IMR-90 (cell line): ENCODE results near the gene TENT5A.

Source experiments
- BHLHE40 ChIP-seq: fragments of 150-350 bp; IDR thresholded peaks from 2 replicates; pipeline ENCODE4 v1.6.1; 2016; ENCODE audit warnings: mild to moderate bottlenecking, low read depth, low read length
- CEBPB ChIP-seq: IDR thresholded peaks from 2 replicates; pipeline ENCODE4 v1.6.1; 2012; ENCODE audit warnings: low read depth, low read length, improper control_type of control experiment
- CHD1 ChIP-seq: IDR thresholded peaks from 2 replicates; pipeline ENCODE4 v1.6.1; 2012; ENCODE audit warnings: low read depth, low read length, improper control_type of control experiment
- FOS ChIP-seq: fragments of 150-350 bp; IDR thresholded peaks from 2 replicates; pipeline ENCODE4 v1.6.1; 2016; ENCODE audit warnings: low read depth, low read length
- MAFK ChIP-seq: IDR thresholded peaks from 2 replicates; pipeline ENCODE4 v1.6.1; 2012; ENCODE audit warnings: low read depth, low read length, improper control_type of control experiment
- MAZ ChIP-seq: IDR thresholded peaks from 2 replicates; pipeline ENCODE4 v1.6.1; 2012; ENCODE audit warnings: low read depth, mild to moderate bottlenecking, low read length, improper control_type of control experiment, moderate library complexity, borderline replicate concordance
- NFE2L2 ChIP-seq: fragments of 150-350 bp; IDR thresholded peaks from 2 replicates; pipeline ENCODE4 v1.6.1; 2016; ENCODE audit warnings: low read depth, mild to moderate bottlenecking, low read length
- POLR2A ChIP-seq: IDR thresholded peaks from 2 replicates; pipeline ENCODE4 v1.6.1; 2012; ENCODE audit warnings: mild to moderate bottlenecking, low read depth, low read length
- RAD21 ChIP-seq: IDR thresholded peaks from 2 replicates; pipeline ENCODE4 v1.6.1; 2012; ENCODE audit warnings: low read length, improper control_type of control experiment
- RFX5 ChIP-seq: IDR thresholded peaks from 2 replicates; pipeline ENCODE4 v1.8.0; 2012; ENCODE audit warnings: low read depth, mild to moderate bottlenecking, low read length, moderate library complexity
- SMC3 ChIP-seq: fragments of 150-350 bp; IDR thresholded peaks from 2 replicates; pipeline ENCODE4 v1.6.1; 2016; ENCODE audit warnings: low read depth, mild to moderate bottlenecking, antibody characterized with exemption, low read length, moderate library complexity
- USF2 ChIP-seq: fragments of 150-350 bp; IDR thresholded peaks from 2 replicates; pipeline ENCODE4 v1.6.1; 2017; ENCODE audit warnings: mild to moderate bottlenecking, antibody characterized with exemption, low read length, low read depth
- TF ChIP-seq, protein P1 (sequence below): conservative IDR thresholded peaks from 2 replicates; pipeline ENCODE4 v1.5.1; 2012; ENCODE audit warnings: mild to moderate bottlenecking, low read depth, low read length, improper control_type of control experiment
- TF ChIP-seq, protein P2 (sequence below): fragments of 150-350 bp; IDR thresholded peaks from 2 replicates; pipeline ENCODE4 v1.6.1; 2016; ENCODE audit warnings: low read depth, mild to moderate bottlenecking, low read length, moderate library complexity, borderline replicate concordance

- TF ChIP-seq, protein P1, sequence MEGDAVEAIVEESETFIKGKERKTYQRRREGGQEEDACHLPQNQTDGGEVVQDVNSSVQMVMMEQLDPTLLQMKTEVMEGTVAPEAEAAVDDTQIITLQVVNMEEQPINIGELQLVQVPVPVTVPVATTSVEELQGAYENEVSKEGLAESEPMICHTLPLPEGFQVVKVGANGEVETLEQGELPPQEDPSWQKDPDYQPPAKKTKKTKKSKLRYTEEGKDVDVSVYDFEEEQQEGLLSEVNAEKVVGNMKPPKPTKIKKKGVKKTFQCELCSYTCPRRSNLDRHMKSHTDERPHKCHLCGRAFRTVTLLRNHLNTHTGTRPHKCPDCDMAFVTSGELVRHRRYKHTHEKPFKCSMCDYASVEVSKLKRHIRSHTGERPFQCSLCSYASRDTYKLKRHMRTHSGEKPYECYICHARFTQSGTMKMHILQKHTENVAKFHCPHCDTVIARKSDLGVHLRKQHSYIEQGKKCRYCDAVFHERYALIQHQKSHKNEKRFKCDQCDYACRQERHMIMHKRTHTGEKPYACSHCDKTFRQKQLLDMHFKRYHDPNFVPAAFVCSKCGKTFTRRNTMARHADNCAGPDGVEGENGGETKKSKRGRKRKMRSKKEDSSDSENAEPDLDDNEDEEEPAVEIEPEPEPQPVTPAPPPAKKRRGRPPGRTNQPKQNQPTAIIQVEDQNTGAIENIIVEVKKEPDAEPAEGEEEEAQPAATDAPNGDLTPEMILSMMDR: no peak
- TF ChIP-seq MAFK: no peak
- TF ChIP-seq POLR2A: no peak
- no peak for TF ChIP-seq USF2
- TF ChIP-seq NFE2L2: no peak
- TF ChIP-seq, protein P2, sequence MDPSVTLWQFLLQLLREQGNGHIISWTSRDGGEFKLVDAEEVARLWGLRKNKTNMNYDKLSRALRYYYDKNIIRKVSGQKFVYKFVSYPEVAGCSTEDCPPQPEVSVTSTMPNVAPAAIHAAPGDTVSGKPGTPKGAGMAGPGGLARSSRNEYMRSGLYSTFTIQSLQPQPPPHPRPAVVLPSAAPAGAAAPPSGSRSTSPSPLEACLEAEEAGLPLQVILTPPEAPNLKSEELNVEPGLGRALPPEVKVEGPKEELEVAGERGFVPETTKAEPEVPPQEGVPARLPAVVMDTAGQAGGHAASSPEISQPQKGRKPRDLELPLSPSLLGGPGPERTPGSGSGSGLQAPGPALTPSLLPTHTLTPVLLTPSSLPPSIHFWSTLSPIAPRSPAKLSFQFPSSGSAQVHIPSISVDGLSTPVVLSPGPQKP: no peak
- TF ChIP-seq MAZ: no peak
- no peak for TF ChIP-seq CEBPB
- TF ChIP-seq BHLHE40: no peak
- TF ChIP-seq RAD21: no peak
- no peak for TF ChIP-seq FOS
- no peak for TF ChIP-seq CHD1
- TF ChIP-seq SMC3: no peak
- TF ChIP-seq RFX5: no peak
Measured at GRCh38 chr6:81771097-81771496, 18.6 kb upstream of the TENT5A start.
